Ramos (cell line): ENCODE measurements around the gene PYM1.
"Not testable (repeated sequence)": the region's sequence is repeated elsewhere in the genome, so short reads cannot be mapped to it uniquely, and the experiment has no call there.

Experiments
- in situ Hi-C: fragments of 300-500 bp; cut with MboI; formaldehyde crosslinking; loops from one replicate; pipeline ENCODE4 v1.14.3; 2022; ENCODE audit warnings: low sequenced_read_pairs; ENCODE audit not compliant: unreplicated experiment

The PYM1 gene

DNA sequence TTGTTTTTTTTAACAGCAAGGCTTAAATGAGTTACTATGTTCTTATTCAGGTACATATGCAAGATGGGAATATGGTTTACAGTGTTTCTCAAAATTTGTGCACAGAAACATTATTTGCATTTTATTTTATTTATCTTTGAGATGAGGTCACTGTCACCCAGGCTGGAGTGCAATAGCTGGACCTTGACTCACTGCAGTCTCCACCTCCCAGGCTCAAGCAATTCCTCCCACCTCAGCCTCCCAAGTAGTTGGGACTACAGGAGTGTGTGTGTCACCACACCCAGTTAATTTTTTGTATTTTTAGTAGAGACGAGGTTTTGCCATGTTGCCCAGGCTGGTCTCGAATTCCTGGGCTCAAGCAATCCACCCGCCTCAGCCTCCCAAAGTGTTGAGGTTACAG is 8.7 kb downstream of the PYM1 start:
- in situ Hi-C loops: not testable (repeated sequence)

DNA sequence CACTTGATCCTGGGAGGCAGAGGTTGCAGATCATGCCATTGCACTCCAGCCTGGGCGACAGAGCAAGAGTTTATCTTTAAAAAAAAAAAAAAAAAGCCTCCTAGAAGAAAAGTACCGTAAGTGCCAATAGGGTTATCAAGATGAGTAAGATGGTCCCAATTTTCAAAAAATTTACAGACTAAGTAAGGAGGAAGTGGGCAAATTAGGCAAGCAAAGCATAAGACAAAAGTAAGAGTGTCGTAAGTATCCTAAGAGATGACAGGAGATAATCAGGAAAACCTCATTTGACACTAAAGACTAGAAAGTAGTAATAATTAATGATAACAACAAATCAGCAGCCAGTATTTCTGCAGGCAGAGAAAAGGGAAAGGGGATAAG is 12.2 kb downstream of the PYM1 start:
- in situ Hi-C loops: no loop called here

DNA sequence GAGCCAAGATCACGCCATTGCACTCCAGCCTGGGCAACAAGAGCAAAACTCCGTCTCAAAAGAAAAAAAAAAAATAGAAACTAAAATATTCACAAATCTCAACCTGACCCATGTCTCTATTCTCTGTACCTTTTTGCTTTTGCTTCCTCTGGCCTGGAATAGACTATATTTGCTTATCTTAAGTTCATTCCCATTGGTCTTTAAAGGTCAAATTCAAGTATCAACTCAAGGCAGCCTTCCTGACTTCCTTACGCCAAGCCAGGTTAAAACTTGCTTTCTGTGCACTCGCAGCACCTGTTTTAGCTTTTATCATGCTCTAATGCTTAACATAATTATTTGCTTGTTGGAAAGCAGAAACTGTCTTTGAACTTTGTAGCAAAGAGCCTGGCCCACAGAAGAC is 14.8 kb downstream of the PYM1 start:
- in situ Hi-C loops: no loop called here

DNA sequence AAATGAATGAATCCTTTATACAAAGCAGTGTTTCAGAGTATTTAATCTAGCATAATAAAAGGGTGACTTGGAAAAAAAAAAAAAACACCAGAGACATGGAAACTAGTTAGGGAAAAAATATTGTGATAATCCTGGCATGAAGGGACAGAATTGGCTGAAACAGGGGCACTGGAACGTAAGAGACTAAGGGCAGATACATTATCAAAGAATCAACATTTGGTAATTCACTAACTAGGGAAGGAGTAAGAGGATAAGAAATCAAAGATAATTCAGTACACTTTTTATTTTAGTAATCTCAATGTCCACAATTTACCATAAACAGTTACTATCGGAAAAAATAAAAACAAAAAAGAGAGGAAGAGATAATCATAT is 18.2 kb downstream of the PYM1 start:
- in situ Hi-C loops: no loop called here

DNA sequence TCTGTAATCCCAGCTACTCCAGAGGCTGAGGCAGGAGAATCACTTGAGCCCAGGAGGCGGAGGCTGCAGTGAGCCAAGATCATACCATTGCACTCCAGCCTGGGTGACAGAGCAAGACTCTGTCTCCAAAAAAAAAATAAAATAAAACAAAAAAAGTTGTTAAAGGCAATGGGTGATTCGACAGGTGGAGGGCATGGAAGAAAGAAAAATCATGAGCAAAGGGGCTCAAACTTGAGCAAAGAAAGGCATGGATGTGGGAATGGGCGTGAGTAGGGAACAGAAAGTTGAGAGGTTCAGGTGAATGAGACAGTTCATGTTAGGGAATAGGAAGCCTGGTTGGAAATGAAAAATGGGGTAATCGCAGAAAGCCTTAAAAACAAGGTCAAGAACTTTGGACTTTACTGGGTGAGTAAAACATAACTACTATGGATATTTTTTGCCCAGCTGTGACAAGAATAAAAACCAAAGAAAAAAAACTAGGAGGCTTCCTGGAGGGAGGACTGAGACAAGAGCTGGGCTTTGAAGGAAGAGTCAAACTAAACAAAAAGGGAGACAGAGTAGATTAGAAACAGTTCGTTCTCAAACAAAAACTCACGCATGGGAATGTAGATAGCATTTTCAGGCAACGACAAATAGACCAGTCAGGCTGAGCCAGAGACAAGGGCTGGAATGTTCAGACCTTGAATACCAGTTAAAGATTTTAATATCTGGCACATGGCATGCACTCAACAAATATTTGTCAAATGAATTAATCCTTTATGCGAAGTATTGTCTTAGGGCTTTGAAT is 18.8 kb downstream of the PYM1 start:
- in situ Hi-C loops: no loop called here

DNA sequence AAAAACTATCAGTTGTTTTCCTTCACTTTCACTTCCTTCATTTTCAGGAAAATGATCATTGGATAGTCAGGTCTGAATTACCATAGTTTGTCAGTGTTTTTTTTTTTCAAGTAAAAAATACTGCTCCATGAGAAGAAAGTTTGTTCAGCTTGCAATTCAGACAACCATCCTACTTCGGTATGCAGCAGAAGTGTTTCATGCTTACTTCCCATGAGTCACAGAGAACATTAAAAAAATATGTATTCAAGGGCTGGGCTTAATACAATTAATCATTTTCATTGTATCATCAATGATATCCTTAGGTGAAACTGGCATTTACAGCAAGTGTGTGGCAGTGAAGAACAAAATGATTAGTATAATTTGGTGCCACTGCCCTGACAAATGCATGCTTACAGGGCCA is 21.6 kb downstream of the PYM1 start:
- in situ Hi-C loops: no loop called here

DNA sequence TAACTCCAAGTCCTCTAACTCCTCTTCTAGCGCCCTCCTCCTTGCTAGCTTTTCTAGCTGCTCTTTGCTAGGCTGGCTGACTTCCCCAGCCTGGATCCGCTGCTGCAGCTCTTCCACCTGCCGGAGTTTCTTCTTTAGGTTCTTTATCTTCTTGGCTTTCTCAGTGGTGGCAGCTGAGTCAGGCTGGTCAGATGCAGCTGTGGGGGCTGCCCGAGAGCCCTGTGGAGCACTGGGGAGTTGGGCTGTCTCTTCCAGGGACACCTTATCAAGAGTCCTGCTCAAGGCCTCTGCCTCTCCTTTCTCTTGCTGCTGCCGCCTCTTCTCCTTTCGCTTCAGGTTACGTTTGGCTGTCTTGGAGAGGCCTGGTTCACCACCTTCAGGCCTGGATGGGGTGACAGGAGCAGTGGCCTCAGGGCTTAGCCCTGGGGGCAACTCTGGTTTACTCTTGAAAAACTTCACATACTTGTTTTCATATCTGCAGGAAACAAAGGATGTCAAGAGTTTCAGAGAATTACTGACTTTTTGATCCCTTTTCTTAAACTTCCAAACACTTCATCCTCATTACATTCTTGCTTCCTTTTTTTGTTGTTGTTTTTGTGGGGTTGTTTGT is 25.7 kb downstream of the PYM1 start:
- in situ Hi-C loops: no loop called here

DNA sequence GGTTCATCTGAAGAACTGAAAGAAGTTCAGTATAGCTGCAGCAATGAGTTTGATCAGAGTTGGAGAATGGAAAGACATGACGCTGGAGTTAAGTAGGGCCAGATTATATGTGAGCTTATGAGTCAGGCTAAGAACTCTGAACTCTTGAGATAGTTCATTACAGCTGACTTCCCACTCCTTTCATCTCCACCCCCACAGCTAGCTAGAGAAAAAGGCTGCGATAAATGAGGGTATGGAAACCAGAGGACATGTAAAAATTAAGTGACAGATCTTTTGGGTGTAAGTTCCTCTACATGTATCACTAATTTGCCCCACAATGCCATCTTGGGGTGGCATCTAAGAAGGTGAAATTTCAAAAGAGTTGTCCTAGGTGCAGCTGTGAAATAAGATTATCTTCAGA is 28.6 kb downstream of the PYM1 start:
- in situ Hi-C loops: no loop called here

DNA sequence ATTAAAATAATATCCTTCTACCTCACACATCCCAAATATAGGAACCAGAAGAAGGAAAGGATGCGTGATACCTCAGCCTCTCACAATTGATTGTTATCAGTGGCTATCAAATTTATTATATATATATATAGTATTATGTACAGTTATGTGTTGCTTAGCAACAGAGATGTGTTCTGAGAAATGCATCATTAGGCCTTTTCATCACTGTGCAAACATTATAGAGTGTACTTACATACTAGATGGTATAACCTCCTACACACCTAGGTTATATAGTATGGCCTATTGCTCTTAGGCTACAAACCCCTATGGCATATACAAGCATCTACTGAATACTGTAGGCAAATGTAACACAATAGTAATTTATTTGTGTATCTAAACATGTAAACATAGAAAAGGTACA is 34.0 kb downstream of the PYM1 start:
- in situ Hi-C loops: no loop called here

DNA sequence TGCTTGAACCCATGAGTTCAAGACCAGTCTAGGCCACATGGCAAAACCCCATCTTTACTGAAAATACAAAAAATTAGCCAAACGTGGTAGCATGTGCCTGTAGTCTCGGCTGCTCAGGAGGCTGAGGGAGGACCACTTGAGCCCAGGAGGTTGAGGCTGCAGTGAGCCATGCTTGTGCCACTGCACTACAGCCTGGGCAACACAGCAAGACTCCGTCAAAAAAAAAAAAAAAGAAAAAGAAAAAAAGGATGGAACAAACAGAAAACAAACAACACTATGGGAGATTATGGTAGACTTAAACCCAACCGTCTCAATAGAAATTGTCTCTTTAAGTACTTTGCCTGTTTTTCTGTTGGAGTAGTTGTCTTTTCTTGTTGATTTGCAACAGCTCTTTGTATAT is 36.4 kb downstream of the PYM1 start:
- in situ Hi-C loops: no loop called here

DNA sequence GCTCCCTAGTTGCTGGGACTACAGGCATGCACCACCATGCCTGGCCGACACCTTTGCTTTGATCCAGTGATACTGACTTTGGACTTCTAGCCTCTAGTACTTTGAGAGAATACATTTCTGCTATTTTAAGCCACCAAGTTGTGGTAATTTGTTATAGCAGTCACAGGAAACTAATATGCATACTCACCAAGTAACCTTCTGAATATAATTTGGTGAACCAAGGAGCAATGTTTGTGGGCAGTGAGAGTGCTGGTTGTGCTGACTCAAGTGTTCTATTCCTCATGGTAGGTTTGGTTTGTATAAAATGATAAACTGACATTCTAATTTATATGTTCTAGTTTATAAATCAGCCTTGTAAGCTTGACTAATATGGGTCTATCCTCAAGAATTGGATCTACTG is 42.6 kb downstream of the PYM1 start:
- in situ Hi-C loops: no loop called here

DNA sequence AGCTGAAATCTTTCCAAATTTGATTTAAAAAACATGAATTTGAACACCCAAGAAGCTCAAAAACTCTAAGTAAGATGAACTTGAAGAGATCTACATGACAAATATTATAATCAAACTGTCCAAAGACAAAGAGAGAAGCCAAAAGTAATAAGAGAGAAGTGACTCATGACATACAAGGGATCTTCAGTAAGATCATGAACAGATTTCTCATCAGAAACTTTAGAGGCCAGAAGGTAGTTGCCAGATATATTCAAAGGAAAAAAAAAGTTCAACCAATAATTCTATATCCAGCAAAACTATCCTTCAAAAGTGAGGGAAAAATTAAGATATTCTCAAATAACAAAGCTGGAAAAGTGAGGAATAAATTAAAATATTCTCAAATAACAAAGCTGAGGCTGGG is 49.9 kb downstream of the PYM1 start:
- in situ Hi-C loops: no loop called here

DNA sequence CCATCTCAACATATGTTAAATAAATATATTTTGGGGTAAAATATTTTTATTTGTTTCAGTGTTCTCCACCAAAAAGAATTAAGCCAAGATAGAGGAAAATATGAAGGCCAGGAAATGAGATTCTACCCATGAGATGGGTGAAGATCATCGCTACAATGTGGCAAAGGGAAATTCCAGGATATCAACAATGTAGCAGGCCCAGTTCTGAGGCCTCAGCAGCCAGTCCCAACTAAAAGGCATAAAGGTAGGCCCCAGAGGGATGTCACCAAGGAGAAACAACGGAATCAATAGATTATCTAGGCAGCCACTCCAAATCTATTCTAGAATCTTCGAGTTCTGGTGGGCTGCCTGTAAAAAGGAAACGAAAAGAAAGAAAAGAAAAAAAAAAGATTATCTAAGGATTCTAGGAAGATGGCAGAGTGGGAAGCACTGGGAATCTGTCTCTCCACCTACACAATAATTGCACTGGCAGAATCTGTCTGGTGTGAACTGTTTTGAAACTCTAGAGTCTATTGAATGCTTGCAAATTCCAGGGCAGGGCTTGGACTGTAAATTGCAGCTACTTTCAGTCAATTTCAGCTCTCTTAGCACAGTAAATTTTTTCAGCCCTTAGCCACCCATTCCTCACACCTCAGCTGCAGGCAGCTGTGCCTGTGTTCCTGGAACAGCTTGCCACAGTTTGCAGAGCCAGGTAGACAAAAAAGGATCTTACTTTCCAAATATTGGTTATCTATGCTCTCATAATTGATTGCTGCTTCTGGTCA is 51.8 kb downstream of the PYM1 start:
- in situ Hi-C loops: no loop called here

DNA sequence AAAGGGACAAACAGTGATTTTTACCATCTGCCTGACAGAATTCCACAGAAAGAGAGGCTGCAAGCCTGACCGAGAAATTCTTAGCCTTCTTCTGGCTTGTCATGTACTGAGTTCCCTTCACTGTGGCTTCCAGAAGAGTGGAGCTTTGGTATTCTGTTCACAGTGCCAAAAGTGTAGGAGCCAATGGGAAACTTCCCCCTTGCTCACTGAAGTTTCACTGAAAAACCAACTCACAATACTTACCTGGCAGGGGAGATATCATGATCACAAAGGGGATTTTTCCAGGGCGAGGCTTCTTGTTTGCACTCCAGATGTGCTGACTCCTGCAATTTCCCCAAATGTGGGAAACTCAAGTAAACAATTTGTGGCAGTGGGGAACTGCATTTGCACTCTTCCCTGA is 53.3 kb downstream of the PYM1 start:
- in situ Hi-C loops: no loop called here

DNA sequence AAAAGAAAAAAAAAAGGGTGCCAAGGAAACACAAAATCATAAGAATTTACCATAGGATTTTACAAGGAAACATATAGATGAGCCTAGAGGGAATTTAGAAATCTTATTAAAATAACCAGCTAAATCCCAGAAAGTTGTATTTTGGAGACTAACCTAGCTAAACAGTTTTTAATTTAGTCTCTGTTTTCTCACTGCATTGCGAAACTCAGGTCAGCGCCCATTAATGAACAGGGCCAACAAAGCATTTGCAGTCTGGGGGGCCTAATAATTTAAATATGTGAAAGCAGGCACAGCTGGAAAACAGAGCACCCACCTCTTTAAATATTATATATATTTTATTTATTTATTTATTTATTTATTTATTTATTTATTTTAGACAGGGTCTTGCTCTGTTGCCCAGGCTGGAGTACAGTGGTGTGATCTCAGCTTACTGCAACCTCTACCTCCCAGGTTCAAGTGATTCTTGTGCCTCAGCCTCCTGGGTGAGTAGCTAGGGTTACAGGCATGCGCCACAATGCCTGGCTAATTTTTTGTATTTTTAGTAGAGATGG is 61.2 kb downstream of the PYM1 start:
- in situ Hi-C loops: not testable (repeated sequence)

DNA sequence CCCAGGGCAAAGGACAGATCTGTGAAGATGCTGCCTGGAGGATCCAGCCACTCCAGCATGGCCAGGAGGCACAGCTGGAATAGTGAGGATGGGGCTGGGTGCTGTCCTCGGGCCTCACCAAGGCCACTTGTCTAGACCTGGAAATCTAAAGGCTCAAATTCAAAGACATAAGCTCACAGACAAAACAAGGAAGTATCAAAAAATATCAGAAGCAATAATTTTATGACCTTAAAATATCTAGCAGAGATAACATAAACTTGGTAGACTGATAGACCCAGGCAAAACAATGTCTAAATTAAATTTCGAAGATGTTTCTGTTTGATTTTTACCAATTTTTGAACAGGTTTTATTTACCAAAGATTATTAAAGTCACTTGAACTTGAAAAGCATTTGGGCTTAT is 62.4 kb downstream of the PYM1 start:
- in situ Hi-C loops: no loop called here

DNA sequence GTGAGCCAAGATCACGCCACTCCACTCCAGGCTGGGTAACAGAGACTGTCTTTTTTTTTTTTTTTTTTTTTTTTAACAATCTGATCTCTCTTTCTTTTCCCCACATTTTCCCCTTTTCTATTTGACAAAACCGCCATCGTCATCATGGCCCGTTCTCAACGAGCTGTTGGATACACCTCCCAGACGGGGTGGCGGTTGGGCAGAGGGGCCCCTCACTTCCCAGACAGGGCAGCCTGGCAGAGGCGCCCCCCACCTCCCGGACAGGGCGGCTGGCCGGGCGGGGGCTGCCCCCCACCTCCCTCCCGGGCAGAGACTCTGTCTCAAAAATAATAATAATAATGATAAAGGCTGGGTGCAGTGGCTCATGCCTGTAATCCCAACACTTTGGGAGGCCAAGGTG is 64.8 kb downstream of the PYM1 start:
- in situ Hi-C loops: not testable (repeated sequence)

DNA sequence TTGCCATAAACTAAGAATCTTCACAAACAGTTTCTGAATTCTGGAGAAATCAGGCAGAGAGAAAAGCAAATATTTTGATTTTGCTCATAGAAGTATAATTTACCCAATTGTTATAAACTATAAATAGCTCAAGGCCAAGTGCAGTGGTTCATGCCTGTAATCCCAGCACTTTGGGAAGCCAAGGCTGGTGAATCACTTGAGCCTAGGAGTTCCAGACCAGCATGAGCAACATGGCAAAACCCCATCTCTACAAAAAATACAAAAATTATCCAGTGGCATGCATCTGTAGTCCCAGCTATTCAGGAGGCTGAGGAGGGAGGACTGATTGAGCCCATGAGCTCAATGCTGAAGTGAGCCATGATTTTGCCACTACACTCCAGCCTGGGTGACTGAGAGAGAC is 65.4 kb downstream of the PYM1 start:
- in situ Hi-C loops: no loop called here

DNA sequence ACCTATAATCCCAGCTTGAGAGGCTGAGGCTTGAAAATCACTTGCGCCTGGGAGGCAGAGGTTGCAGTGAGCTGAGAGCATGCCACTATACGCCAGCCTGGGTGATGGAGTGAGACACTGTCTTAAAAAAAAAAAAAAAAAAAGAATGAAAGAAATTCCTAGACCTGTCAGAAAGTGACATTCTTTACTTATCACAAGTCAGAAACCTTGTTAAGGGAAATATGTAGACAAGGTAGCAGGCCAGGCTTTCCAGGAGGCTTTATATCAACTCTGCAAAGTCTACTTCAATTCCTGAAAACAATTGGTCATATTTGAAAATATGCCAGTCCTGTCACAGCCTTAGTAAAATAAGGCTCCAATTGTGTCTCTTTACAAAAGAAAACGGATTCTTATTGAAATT is 65.8 kb downstream of the PYM1 start:
- in situ Hi-C loops: no loop called here

DNA sequence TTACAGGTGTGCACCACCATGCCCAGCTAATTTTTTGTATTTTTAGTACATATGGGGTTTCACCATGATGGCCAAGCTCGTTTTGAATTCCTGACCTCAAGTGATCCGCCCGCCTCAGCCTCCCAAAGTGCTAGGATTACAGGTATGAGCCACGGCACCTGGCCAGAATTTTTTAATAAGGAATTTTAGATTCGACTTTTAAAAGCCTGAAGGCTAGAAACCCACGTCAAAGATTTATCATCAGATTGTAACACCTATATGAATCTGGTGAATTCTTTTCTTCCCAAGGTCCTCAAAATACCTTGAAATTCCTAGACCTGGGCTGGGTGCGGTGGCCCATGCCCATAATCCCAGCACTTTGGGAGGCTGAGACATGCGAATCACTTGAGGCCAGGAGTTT is 66.3 kb downstream of the PYM1 start:
- in situ Hi-C loops: no loop called here

DNA sequence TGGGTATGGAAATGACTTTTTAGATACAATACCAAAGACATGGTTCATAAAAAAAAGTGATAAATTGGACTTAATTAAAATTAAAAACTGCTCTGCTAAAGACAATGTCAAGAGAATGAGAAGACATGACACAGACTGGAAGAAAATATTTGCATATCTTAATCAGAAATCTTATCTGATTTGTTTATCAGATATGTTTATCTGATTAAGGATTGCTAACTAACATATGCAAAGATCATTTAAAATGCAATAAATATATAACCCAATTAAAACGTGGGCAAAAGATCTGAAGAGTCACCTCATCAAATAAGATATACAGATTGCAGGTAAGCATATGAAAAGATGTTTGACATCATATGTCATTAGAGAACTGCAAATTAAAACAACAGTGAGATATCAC is 75.0 kb downstream of the PYM1 start:
- in situ Hi-C loops: no loop called here
